Kasumi-1 (cell line): Measurements from ENCODE around the gene KRTAP13-1.

Experiments
- DNase-seq, 2 experiments: peaks; one replicate each; lab custom pipeline; 2025; lab: John Stamatoyannopoulos, UW

KRTAP13-1 gene

GRCh38 chr21:30395731-30396130, at the start of gene KRTAP13-1:
TSS of gene KRTAP13-1 (plus strand) at chr21:30396031. CDS start at chr21:30396087, 56 bp downstream.
- DNase-seq: no peak

- DNase-seq: no peak
Measured at GRCh38 chr21:30348506-30348905, 47.3 kb upstream of the KRTAP13-1 start, which contains the start of gene KRTAP23-1. TSS of gene KRTAP23-1 (minus strand) at chr21:30348606. CDS start at chr21:30348606, 0 bp downstream.

GRCh38 chr21:30349572-30349971, 46.3 kb upstream of the KRTAP13-1 start:
- DNase-seq: no peak

GRCh38 chr21:30351534-30351933, 44.3 kb upstream of the KRTAP13-1 start:
- no peak for DNase-seq

GRCh38 chr21:30354308-30355005, 41.4 kb upstream of the KRTAP13-1 start:
- no peak for DNase-seq

GRCh38 chr21:30355906-30356305, 39.9 kb upstream of the KRTAP13-1 start:
- no peak for DNase-seq

- DNase-seq: no peak
Measured at GRCh38 chr21:30372139-30372770, 23.6 kb upstream of the KRTAP13-1 start, which contains the start of gene KRTAP13-2. TSS of gene KRTAP13-2 (minus strand) at chr21:30372271. CDS start at chr21:30372213, 58 bp downstream.

GRCh38 chr21:30382201-30382600, 13.6 kb upstream of the KRTAP13-1 start:
- no peak for DNase-seq

- DNase-seq: no peak
Measured at GRCh38 chr21:30391492-30392025, 4.3 kb upstream of the KRTAP13-1 start.

- DNase-seq: peak; percentile 22 to 52
Measured at GRCh38 chr21:30408782-30409494, 13.1 kb downstream of the KRTAP13-1 start.

- no peak for DNase-seq
Measured at GRCh38 chr21:30415993-30416392, 20.2 kb downstream of the KRTAP13-1 start.

GRCh38 chr21:30425826-30426225, 30.0 kb downstream of the KRTAP13-1 start, which contains the start of gene KRTAP13-3:
TSS of gene KRTAP13-3 (minus strand) at chr21:30425926. CDS start at chr21:30425912, 14 bp downstream.
- no peak for DNase-seq

- DNase-seq: no peak
Measured at GRCh38 chr21:30426731-30427130, 30.9 kb downstream of the KRTAP13-1 start.

GRCh38 chr21:30430170-30430655, 34.4 kb downstream of the KRTAP13-1 start, which contains the start of gene KRTAP13-4:
TSS of gene KRTAP13-4 (plus strand) at chr21:30430220. CDS start at chr21:30430276, 56 bp downstream.
- DNase-seq: no peak

- DNase-seq: peak; percentile 49 to 64
Measured at GRCh38 chr21:30434033-30434631, 38.3 kb downstream of the KRTAP13-1 start.

- DNase-seq: no peak
Measured at GRCh38 chr21:30437010-30437565, 41.3 kb downstream of the KRTAP13-1 start.

- DNase-seq: no peak
Measured at GRCh38 chr21:30439975-30440374, 44.1 kb downstream of the KRTAP13-1 start, which contains the start of gene KRTAP15-1. TSS of gene KRTAP15-1 (plus strand) at chr21:30440275. CDS start at chr21:30440328, 53 bp downstream.

- DNase-seq: no peak
Measured at GRCh38 chr21:30443226-30443625, 47.4 kb downstream of the KRTAP13-1 start.

- DNase-seq: no peak
Measured at GRCh38 chr21:30444204-30444603, 48.4 kb downstream of the KRTAP13-1 start.
